SU-DHL-6 (cell line): Measurements from ENCODE around the gene IARS2.

Experiments used
- CTCF ChIP-seq: fragments of 200-600 bp; sonication (generic); IDR thresholded peaks from one replicate; pipeline ENCODE4 v1.5.1; 2017; ENCODE audit warnings: antibody characterized with exemption, mild to moderate bottlenecking, low read length, moderate library complexity; ENCODE audit not compliant: insufficient read depth, poor library complexity, severe bottlenecking
- EZH2phosphoT487 ChIP-seq: fragments of 200-600 bp; sonication (generic), shearing (Covaris generic); conservative IDR thresholded peaks from 2 replicates; pipeline ENCODE4 v1.6.1; 2018; ENCODE audit warnings: mild to moderate bottlenecking, antibody characterized with exemption, low read length, moderate library complexity, mixed read lengths

DNA sequence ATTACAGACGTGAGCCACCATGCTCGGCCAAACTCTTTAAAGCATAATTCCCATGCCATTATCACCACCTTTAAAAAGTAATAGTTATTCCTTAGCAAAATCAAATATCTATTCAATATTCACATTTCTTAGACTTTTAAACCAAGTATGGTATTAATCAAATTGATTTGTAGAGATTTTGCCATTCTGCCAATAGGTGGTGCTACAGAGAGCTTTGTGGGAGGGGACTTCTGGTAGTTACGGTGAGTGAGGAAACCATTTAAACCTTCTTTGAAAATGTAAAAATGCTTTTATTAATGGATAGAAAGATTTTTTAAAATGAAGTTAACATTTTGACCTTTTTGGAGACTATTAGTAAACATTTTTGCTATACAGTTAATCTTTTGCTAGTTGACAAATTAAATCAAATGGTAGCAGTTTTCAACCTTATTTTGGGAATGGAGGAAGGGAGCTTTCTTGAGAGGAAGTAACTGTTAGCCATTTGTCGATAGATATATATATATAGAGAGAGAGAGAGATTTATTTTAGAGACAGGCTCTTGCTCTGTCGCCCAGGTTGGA, 19.3 kb downstream of the IARS2 start:
- no peak for TF ChIP-seq EZH2phosphoT487
- peak; percentile 47 for TF ChIP-seq CTCF
